Stomach smooth muscle (tissue), 2 donors: ENCODE measurements around the gene TNKS2.
"Not testable (repeated sequence)": the region's sequence is repeated elsewhere in the genome, so short reads cannot be mapped to it uniquely, and the experiment has no call there.

ENCODE experiments used
- H3K27ac ChIP-seq: one replicate; pipeline ENCODE4 v1.7.0; 2013; ENCODE audit warnings: mild to moderate bottlenecking, low read length, inconsistent platforms
- H3K27me3 ChIP-seq, 2 donors: one replicate each; pipeline ENCODE4 v1.7.0; 2013; ENCODE audit warnings: low read length in 2 of 2; ENCODE audit not compliant: insufficient read depth in 2 of 2, control insufficient read depth in 1 of 2
- H3K36me3 ChIP-seq, 2 donors: one replicate each; pipeline ENCODE4 v1.7.0; 2013; ENCODE audit warnings: low read length in 2 of 2; ENCODE audit not compliant: control insufficient read depth in 2 of 2, insufficient read depth in 2 of 2
- H3K4me1 ChIP-seq: one replicate; pipeline ENCODE4 v1.7.0; 2013; ENCODE audit warnings: low read length; ENCODE audit not compliant: control insufficient read depth, insufficient read depth
- H3K4me3 ChIP-seq, 2 donors: one replicate each; pipeline ENCODE4 v1.7.0; 2013; ENCODE audit warnings: low read length in 2 of 2
- H3K9ac ChIP-seq, 2 donors: one replicate each; pipeline ENCODE4 v1.7.0; 2013; ENCODE audit warnings: low read length in 2 of 2, mild to moderate bottlenecking in 1 of 2
- H3K9me3 ChIP-seq, 2 donors: one replicate each; pipeline ENCODE4 v1.7.0; 2013; ENCODE audit warnings: low read length in 2 of 2; ENCODE audit not compliant: control insufficient read depth in 2 of 2
- donor health status: healthy.
- donor health status: Pancreatic carcinoma.

TNKS2 gene

GRCh38 chr10:91807264-91807663 lies 9.0 kb downstream of the TNKS2 start:
- not testable (repeated sequence) for H3K4me1 ChIP-seq, H3K27ac ChIP-seq, H3K4me3 ChIP-seq, H3K9me3 ChIP-seq, H3K9ac ChIP-seq, H3K27me3 ChIP-seq, H3K36me3 ChIP-seq

- Histone ChIP-seq H3K27me3 (no peaks in the 10 kb centered on the region), H3K9ac (no peak overlapping the region), H3K27ac (no peak overlapping the region), H3K4me1 (no peaks in the 10 kb centered on the region), H3K36me3 (peaks cover 15 to 22% of the 10 kb centered on the region in 2 donors), H3K9me3 (no peaks in the 10 kb centered on the region), H3K4me3 (no peak overlapping the region)
Measured at GRCh38 chr10:91813251-91813650, 15.0 kb downstream of the TNKS2 start.

- H3K27me3 ChIP-seq: no peaks in the 10 kb centered on the region
- no peak overlapping the region for H3K27ac ChIP-seq
- H3K9me3 ChIP-seq: no peaks in the 10 kb centered on the region
Measured at GRCh38 chr10:91816981-91817380, 18.8 kb downstream of the TNKS2 start.

GRCh38 chr10:91820144-91820543 lies 21.9 kb downstream of the TNKS2 start:
- Histone ChIP-seq H3K9ac (no peak overlapping the region), H3K4me3 (no peak overlapping the region), H3K4me1 (no peaks in the 10 kb centered on the region), H3K27ac (no peak overlapping the region), H3K27me3 (no peaks in the 10 kb centered on the region), H3K9me3 (no peaks in the 10 kb centered on the region), H3K36me3 (peaks cover 23 to 52% of the 10 kb centered on the region in 2 donors)

More at GRCh38 chr10:91816981-91817380, 18.8 kb downstream of the TNKS2 start:
- H3K4me3 ChIP-seq: no peak overlapping the region
- peaks cover 28 to 45% of the 10 kb centered on the region in 2 donors for H3K36me3 ChIP-seq
- H3K9ac ChIP-seq: no peak overlapping the region
- no peaks in the 10 kb centered on the region for H3K4me1 ChIP-seq

- peaks cover 26 to 57% of the 10 kb centered on the region in 2 donors for H3K36me3 ChIP-seq
- no peaks in the 10 kb centered on the region for H3K9me3 ChIP-seq
- no peak overlapping the region for H3K9ac ChIP-seq
- H3K27ac ChIP-seq: no peak overlapping the region
- no peaks in the 10 kb centered on the region for H3K27me3 ChIP-seq
- H3K4me3 ChIP-seq: no peak overlapping the region
- H3K4me1 ChIP-seq: no peaks in the 10 kb centered on the region
Measured at GRCh38 chr10:91824076-91824475, 25.9 kb downstream of the TNKS2 start.

- Histone ChIP-seq H3K36me3 (peaks cover 38 to 63% of the 10 kb centered on the region in 2 donors), H3K9ac (no peak overlapping the region), H3K4me1 (no peaks in the 10 kb centered on the region), H3K27ac (no peak overlapping the region), H3K9me3 (no peaks in the 10 kb centered on the region), H3K27me3 (no peaks in the 10 kb centered on the region), H3K4me3 (no peak overlapping the region)
Measured at GRCh38 chr10:91829268-91829667, 31.0 kb downstream of the TNKS2 start.

GRCh38 chr10:91838199-91838598 lies 40.0 kb downstream of the TNKS2 start:
- no peak overlapping the region for H3K9ac ChIP-seq
- H3K4me3 ChIP-seq: no peak overlapping the region
- no peak overlapping the region for H3K27ac ChIP-seq
- H3K9me3 ChIP-seq: no peaks in the 10 kb centered on the region
- H3K36me3 ChIP-seq: peaks cover 31 to 46% of the 10 kb centered on the region in 2 donors
- no peaks in the 10 kb centered on the region for H3K4me1 ChIP-seq
- H3K27me3 ChIP-seq: no peaks in the 10 kb centered on the region

- no peaks in the 10 kb centered on the region for H3K27me3 ChIP-seq
- peaks cover 35 to 55% of the 10 kb centered on the region in 2 donors for H3K36me3 ChIP-seq
- no peak overlapping the region for H3K9ac ChIP-seq
- no peaks in the 10 kb centered on the region for H3K4me1 ChIP-seq
- no peak overlapping the region for H3K27ac ChIP-seq
- no peaks in the 10 kb centered on the region for H3K9me3 ChIP-seq
- no peak overlapping the region for H3K4me3 ChIP-seq
Measured at GRCh38 chr10:91843083-91843482, 44.9 kb downstream of the TNKS2 start.

- H3K9ac ChIP-seq: no peak overlapping the region
- no peak overlapping the region for H3K4me3 ChIP-seq
- H3K9me3 ChIP-seq: no peaks in the 10 kb centered on the region
- H3K36me3 ChIP-seq: peaks cover 25 to 49% of the 10 kb centered on the region in 2 donors
- H3K27me3 ChIP-seq: no peaks in the 10 kb centered on the region
- no peak overlapping the region for H3K27ac ChIP-seq
- H3K4me1 ChIP-seq: no peaks in the 10 kb centered on the region
Measured at GRCh38 chr10:91856637-91857036, 58.4 kb downstream of the TNKS2 start.

- no peak overlapping the region for H3K9ac ChIP-seq
- H3K27me3 ChIP-seq: no peaks in the 10 kb centered on the region
- no peak overlapping the region for H3K4me3 ChIP-seq
- no peaks in the 10 kb centered on the region for H3K9me3 ChIP-seq
- H3K36me3 ChIP-seq: peaks cover 31 to 53% of the 10 kb centered on the region in 2 donors
- no peaks in the 10 kb centered on the region for H3K4me1 ChIP-seq
- no peak overlapping the region for H3K27ac ChIP-seq
Measured at GRCh38 chr10:91860885-91861284, 62.7 kb downstream of the TNKS2 start.

GRCh38 chr10:91864099-91864498 lies 65.9 kb downstream of the TNKS2 start:
- Histone ChIP-seq H3K9ac (no peak overlapping the region), H3K36me3 (peaks cover 26 to 36% of the 10 kb centered on the region in 2 donors), H3K4me1 (no peaks in the 10 kb centered on the region), H3K27me3 (no peaks in the 10 kb centered on the region), H3K9me3 (no peaks in the 10 kb centered on the region), H3K4me3 (no peak overlapping the region), H3K27ac (no peak overlapping the region)
